GM19324 (cell line): Measurements from ENCODE around the gene IL16.
"Not testable (repeated sequence)": the region's sequence is repeated elsewhere in the genome, so short reads cannot be mapped to it uniquely, and the experiment has no call there.

ENCODE experiments used
- ATAC-seq: cut with Tn5 transposase; IDR thresholded peaks from one replicate; pipeline ENCODE4 v1.9.1; 2021; ENCODE audit warnings: mild to moderate bottlenecking, moderate library complexity; ENCODE audit not compliant: unreplicated experiment, low FRiP score

IL16 gene

GRCh38 chr15:81327516-81327915 lies 130.8 kb downstream of the IL16 start:
- ATAC-seq, result no peak

GRCh38 chr15:81329446-81329845 lies 132.8 kb downstream of the IL16 start:
- no peak for ATAC-seq

GRCh38 chr15:81330366-81331090 lies 133.8 kb downstream of the IL16 start:
- ATAC-seq, result no peak

GRCh38 chr15:81331141-81331540 lies 134.5 kb downstream of the IL16 start:
- not testable (repeated sequence) for ATAC-seq

- ATAC-seq, result no peak
These were observed 134.9 kb downstream of the IL16 start for GRCh38 chr15:81331600-81331999.

- no peak for ATAC-seq
These were observed 135.6 kb downstream of the IL16 start for GRCh38 chr15:81332326-81332725.

- ATAC-seq, result no peak
These were observed 136.7 kb downstream of the IL16 start for GRCh38 chr15:81333363-81333762.

GRCh38 chr15:81334768-81335435 lies 138.2 kb downstream of the IL16 start:
- no peak for ATAC-seq

- ATAC-seq, result no peak
These were observed 139.0 kb downstream of the IL16 start for GRCh38 chr15:81335631-81336030.

- ATAC-seq, result no peak
These were observed 139.9 kb downstream of the IL16 start for GRCh38 chr15:81336568-81336967.

GRCh38 chr15:81337241-81337640 lies 140.6 kb downstream of the IL16 start:
- ATAC-seq, result no peak

- no peak for ATAC-seq
These were observed 141.1 kb downstream of the IL16 start for GRCh38 chr15:81337713-81338157.

GRCh38 chr15:81338170-81339007 lies 141.7 kb downstream of the IL16 start:
- ATAC-seq, result no peak

- no peak for ATAC-seq
These were observed 142.6 kb downstream of the IL16 start for GRCh38 chr15:81339321-81339720.

GRCh38 chr15:81339851-81340250 lies 143.2 kb downstream of the IL16 start:
- no peak for ATAC-seq

- ATAC-seq, result no peak
These were observed 144.7 kb downstream of the IL16 start for GRCh38 chr15:81341351-81341750.

GRCh38 chr15:81343371-81343770 lies 146.7 kb downstream of the IL16 start:
- no peak for ATAC-seq

GRCh38 chr15:81346611-81347010 lies 149.9 kb downstream of the IL16 start:
- ATAC-seq, result no peak

GRCh38 chr15:81347910-81348309 lies 151.2 kb downstream of the IL16 start:
- ATAC-seq, result no peak

- ATAC-seq, result not testable (repeated sequence)
These were observed 152.0 kb downstream of the IL16 start for GRCh38 chr15:81348691-81349090.

GRCh38 chr15:81349271-81349670 lies 152.6 kb downstream of the IL16 start:
- ATAC-seq, result no peak
